ENCODE data around the gene SLC4A5.

The SLC4A5 gene

DNA sequence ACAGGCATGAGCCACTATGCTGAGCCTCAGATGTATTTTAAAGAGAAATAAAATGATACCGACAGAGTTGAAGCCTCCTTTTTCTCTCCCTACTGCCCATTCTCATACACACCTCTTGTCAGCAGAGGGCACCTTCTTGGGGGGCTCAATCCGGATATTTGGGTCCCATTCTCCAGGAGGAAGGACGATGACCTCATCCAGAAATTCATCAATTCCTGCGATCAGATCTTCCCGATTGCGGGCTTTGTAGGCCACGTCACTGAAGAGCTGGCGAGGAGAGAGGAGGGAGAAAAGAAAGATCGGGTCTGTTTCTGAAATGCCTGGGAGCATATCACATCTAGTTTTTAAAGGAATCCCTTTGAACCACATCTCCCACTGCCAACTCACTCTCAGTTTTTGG is 90.4 kb downstream of the SLC4A5 start:
- H3K27ac ChIP-seq: no peak overlapping the region
- no peak for TF ChIP-seq ZFX (IDR thresholded peaks at IDR 0.05; ENCODE audit: borderline replicate concordance)
- TF ChIP-seq, protein P1, sequence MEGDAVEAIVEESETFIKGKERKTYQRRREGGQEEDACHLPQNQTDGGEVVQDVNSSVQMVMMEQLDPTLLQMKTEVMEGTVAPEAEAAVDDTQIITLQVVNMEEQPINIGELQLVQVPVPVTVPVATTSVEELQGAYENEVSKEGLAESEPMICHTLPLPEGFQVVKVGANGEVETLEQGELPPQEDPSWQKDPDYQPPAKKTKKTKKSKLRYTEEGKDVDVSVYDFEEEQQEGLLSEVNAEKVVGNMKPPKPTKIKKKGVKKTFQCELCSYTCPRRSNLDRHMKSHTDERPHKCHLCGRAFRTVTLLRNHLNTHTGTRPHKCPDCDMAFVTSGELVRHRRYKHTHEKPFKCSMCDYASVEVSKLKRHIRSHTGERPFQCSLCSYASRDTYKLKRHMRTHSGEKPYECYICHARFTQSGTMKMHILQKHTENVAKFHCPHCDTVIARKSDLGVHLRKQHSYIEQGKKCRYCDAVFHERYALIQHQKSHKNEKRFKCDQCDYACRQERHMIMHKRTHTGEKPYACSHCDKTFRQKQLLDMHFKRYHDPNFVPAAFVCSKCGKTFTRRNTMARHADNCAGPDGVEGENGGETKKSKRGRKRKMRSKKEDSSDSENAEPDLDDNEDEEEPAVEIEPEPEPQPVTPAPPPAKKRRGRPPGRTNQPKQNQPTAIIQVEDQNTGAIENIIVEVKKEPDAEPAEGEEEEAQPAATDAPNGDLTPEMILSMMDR (IDR thresholded peaks at IDR 0.05): no peak

GRCh38 chr2:74252036-74252435 is 91.2 kb downstream of the SLC4A5 start:
- TF ChIP-seq ZFX (IDR thresholded peaks at IDR 0.05; ENCODE audit: borderline replicate concordance): no peak
- TF ChIP-seq, protein P1 (IDR thresholded peaks at IDR 0.05): no peak
- H3K27ac ChIP-seq: no peak overlapping the region

DNA sequence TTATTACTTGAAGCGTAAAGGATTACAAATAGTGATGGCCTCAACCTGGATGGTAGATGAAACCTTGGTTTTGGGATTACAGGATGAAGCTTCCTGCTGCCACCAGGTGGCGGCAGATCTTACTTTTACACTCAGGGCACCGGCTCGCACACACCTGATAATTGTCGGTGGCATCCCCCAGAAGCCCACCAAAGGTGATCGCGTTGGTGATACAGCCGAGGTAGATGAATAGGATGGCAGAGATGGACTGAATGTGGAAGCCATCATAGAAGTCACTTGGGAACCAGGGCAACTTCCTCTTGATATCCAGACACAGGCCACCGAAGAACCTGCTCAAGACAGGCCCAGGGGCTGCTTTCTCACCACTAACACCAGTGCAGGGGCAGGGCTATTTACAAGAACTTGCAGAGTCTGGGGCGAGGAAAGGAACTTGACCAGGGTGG is 93.0 kb downstream of the SLC4A5 start:
- TF ChIP-seq ZFX (IDR thresholded peaks at IDR 0.05; ENCODE audit: borderline replicate concordance): no peak
- TF ChIP-seq, protein P1 (IDR thresholded peaks at IDR 0.05): peak; percentile 92
- H3K27ac ChIP-seq: no peak overlapping the region

DNA sequence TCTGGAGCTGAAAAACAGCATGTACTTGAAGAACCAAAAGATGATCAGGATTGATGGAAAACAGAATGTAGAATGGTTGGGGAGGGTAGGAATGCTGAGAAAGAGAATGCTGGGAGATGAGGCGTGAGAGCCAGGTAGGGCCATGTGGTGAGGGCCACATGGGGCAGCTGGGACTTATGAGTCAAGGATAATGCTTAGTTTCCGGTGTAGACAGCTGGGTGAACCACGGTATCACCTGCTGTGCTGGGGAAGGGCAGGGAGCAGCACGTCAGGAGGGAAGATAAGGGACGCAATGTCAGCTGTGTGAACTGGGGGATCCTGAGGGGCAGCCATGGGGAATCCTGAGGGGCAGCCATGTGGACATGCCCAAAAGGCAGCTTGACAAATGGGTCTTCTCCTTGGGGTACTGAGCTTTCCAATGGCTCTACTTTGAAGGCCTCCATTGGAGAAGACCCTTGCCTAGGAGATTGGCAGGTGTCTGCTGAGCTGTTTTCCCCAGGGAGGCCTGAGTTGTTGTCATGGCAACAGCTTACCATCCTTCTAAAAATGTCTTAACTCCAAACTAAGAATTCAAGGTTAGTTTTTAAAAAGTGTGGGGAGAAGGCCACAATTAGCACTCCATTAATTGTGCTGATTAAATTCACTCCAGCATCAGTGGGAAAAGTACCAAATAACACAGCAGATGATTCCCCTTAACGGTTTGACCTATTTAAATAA is 93.7 kb downstream of the SLC4A5 start:
- H3K27ac ChIP-seq: no peak overlapping the region

DNA sequence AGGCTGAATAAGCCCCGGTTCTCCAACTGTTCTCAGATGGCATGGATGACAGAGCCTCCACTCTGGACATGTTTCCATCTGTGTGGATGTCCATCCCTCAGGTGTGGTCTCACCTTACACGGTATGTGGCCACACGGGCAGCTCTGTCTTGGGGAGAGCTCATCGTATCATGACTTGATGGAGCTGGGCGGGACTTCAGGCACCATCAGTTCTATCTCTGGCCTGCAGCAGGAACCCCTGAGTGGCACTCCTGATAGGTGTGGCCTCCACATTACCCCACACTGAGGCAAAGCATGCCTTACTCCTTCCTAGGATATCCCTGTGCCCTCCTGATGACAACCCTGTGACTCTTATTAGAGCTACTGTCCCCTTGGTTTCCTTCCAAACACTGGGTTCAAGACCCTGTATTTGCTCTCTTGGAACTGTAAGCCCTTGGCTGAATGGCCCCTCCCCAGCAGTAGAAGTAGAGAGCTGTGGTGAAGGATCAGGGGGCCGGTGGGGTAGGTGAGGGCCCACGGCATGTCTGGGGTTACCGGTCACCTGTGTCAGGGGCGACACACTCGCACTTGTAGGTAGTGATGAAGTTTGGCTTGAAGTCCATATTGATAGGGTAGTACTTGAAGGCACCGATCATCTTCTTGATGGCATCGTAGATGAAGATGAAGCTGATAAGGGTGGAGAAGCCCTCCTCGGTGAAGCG is 96.6 kb downstream of the SLC4A5 start:
- no peak overlapping the region for H3K27ac ChIP-seq
- TF ChIP-seq, protein P1 (IDR thresholded peaks at IDR 0.05): no peak
- TF ChIP-seq ZFX (IDR thresholded peaks at IDR 0.05; ENCODE audit: borderline replicate concordance): no peak

More for the DNA sequence above, 93.7 kb downstream of the SLC4A5 start:
- TF ChIP-seq, protein P1 (IDR thresholded peaks at IDR 0.05): no peak

GRCh38 chr2:74244286-74244685 is 98.9 kb downstream of the SLC4A5 start:
- no peak for TF ChIP-seq ZFX (IDR thresholded peaks at IDR 0.05; ENCODE audit: borderline replicate concordance)
- TF ChIP-seq, protein P1 (IDR thresholded peaks at IDR 0.05): no peak
- H3K27ac ChIP-seq: no peak overlapping the region

Data from 22Rv1 (cell line).